Stimulated activated CD8-positive, alpha-beta memory T cell treated with anti-CD3 and anti-CD28 coated beads, Interleukin-7, amount 100 ng/mL, for 4 hours (primary cell): ENCODE results near the gene ENOX1.

Experiments
- DNase-seq, 2 donors: peaks; one replicate each; pipeline ENCODE4 v3.0.0-alpha.2; 2020; ENCODE audit warnings: low read depth in 2 of 2

The ENOX1 gene

GRCh38 chr13:43315522-43315921 is 471.2 kb downstream of the ENOX1 start:
- DNase-seq: no peak

GRCh38 chr13:43309311-43309710 is 477.5 kb downstream of the ENOX1 start:
- DNase-seq: no peak

- no peak for DNase-seq
Measured at GRCh38 chr13:43307921-43308433, 478.8 kb downstream of the ENOX1 start.

GRCh38 chr13:43307221-43307920 is 479.4 kb downstream of the ENOX1 start:
- DNase-seq: no peak

- no peak for DNase-seq
Measured at GRCh38 chr13:43306372-43306771, 480.4 kb downstream of the ENOX1 start.

GRCh38 chr13:43305416-43305815 is 481.4 kb downstream of the ENOX1 start:
- DNase-seq: no peak

- no peak for DNase-seq
Measured at GRCh38 chr13:43304945-43305344, 481.8 kb downstream of the ENOX1 start.

- DNase-seq: no peak
Measured at GRCh38 chr13:43304449-43304848, 482.3 kb downstream of the ENOX1 start.

GRCh38 chr13:43303033-43303729 is 483.6 kb downstream of the ENOX1 start:
- DNase-seq: no peak

GRCh38 chr13:43301346-43301969 is 485.3 kb downstream of the ENOX1 start:
- no peak for DNase-seq

- DNase-seq: no peak
Measured at GRCh38 chr13:43300865-43301264, 485.9 kb downstream of the ENOX1 start.

- no peak for DNase-seq
Measured at GRCh38 chr13:43299374-43299773, 487.4 kb downstream of the ENOX1 start.

- DNase-seq: no peak
Measured at GRCh38 chr13:43298816-43299215, 488.0 kb downstream of the ENOX1 start.

- no peak for DNase-seq
Measured at GRCh38 chr13:43297967-43298678, 488.6 kb downstream of the ENOX1 start.

- no peak for DNase-seq
Measured at GRCh38 chr13:43295825-43296564, 490.8 kb downstream of the ENOX1 start.

- DNase-seq: no peak
Measured at GRCh38 chr13:43295321-43295720, 491.5 kb downstream of the ENOX1 start.

GRCh38 chr13:43294412-43294811 is 492.4 kb downstream of the ENOX1 start:
- no peak for DNase-seq

GRCh38 chr13:43293986-43294385 is 492.8 kb downstream of the ENOX1 start:
- no peak for DNase-seq

GRCh38 chr13:43293561-43293960 is 493.2 kb downstream of the ENOX1 start:
- DNase-seq: no peak

- DNase-seq: no peak
Measured at GRCh38 chr13:43293008-43293407, 493.8 kb downstream of the ENOX1 start.

- DNase-seq: no peak
Measured at GRCh38 chr13:43291287-43292060, 495.3 kb downstream of the ENOX1 start.
